Activated naive CD8-positive, alpha-beta T cell treated with anti-CD3 and anti-CD28 coated beads for 36 hours (primary cell): ENCODE data around the gene TBC1D21. TPM values are rescaled to one million over a fixed set of nuclear protein-coding genes. Genes with fewer than 3 reads are reported as not detected.

ENCODE experiments used
- DNase-seq: peaks from one replicate; pipeline ENCODE4 v3.0.0; 2021
- H3K27ac Mint-ChIP-seq: one replicate; pipeline ENCODE4 v1.8.0; 2022; ENCODE audit warnings: mild to moderate bottlenecking, moderate library complexity, mixed read lengths
- H3K27me3 Mint-ChIP-seq: one replicate; pipeline ENCODE4 v1.8.0; 2022; ENCODE audit warnings: mild to moderate bottlenecking, mixed read lengths
- H3K36me3 Mint-ChIP-seq: one replicate; pipeline ENCODE4 v1.8.0; 2021; ENCODE audit warnings: mild to moderate bottlenecking, mixed read lengths
- H3K4me1 Mint-ChIP-seq: one replicate; pipeline ENCODE4 v1.8.0; 2021; ENCODE audit warnings: mixed read lengths
- H3K4me3 Mint-ChIP-seq: one replicate; pipeline ENCODE4 v1.8.0; 2022; ENCODE audit warnings: mild to moderate bottlenecking, moderate library complexity, mixed read lengths
- H3K9me3 Mint-ChIP-seq: one replicate; pipeline ENCODE4 v1.8.0; 2022; ENCODE audit warnings: mixed read lengths
- total RNA-seq, 2 experiments: library from RNA; stranded (reverse); gene quantifications; one replicate each; pipeline ENCODE4 v1.2.3, GENCODE V29; 2021

The TBC1D21 gene
- total RNA-seq, 2 experiments from 2014 or later: not detected

DNA sequence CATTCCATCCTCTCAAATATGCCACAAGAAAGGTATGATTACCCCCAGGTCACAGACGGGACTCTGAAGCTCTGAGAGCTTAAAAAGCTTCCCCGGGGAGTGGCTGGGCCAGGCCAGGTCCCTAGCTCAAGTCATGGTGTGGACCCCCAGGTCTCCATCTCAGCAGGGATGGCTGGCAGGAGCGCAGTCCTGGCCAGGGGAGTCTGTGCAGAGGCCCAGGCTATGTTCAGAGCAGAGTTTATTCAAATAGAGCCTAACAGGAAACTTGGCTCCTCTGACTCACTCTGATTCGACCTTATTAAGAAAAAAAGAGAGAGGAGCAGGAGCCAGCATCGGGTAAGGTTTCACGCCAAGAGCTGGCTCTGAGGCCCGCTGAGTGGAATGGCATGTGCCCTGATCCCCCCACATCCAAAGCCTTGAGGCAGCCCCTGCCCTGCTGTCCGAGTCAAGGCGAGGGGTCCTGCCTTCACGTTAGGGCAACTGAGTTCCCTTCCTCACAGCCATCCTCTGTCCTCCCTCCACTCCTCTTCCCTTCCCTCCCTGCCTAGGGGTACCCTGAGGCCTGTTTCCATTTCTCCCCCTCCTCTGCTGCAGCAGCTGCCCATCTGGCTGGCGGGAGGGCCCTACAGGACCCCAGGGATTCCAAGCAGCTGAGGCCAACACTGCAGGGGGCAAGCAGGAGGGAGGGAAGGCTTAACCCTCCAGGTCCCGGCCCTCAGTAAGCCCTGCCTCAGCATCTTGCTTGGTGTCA lies 51.0 kb downstream of the TBC1D21 start:
- Mint-ChIP-seq H3K4me1 (peaks cover 45% of the 10 kb centered on the region), H3K4me3 (peak overlapping the region; percentile 23)
- DNase-seq: peak; percentile 23

DNA sequence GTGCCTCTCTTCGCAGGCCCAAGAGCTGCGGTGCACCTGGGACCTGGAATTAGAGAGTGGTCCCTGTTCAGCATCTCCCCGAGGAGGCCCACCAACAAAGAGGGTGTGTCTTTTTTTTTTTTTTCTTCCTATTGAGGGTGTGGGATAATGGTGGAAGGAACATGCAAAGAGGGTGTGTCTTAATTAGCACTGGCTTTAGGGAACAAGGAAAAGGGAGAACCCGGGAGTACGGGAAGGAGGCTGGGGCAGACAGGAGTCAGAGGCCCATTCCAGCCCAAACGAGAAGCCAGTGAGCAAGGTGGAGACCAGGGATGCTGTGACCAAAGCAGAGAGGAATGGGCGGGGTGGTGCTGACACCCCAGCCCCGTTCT lies 52.5 kb downstream of the TBC1D21 start:
- Mint-ChIP-seq H3K9me3 (no peaks in the 10 kb centered on the region), H3K4me1 (peaks cover 41% of the 10 kb centered on the region), H3K36me3 (no peaks in the 10 kb centered on the region), H3K27me3 (no peaks in the 10 kb centered on the region), H3K27ac (no peak overlapping the region), H3K4me3 (peak overlapping the region; percentile 19)
- no peak for DNase-seq

More for the DNA sequence above, 51.0 kb downstream of the TBC1D21 start:
- Mint-ChIP-seq H3K27ac (peak overlapping the region; percentile 79), H3K36me3 (peaks cover 3% of the 10 kb centered on the region), H3K9me3 (no peaks in the 10 kb centered on the region), H3K27me3 (no peaks in the 10 kb centered on the region)

DNA sequence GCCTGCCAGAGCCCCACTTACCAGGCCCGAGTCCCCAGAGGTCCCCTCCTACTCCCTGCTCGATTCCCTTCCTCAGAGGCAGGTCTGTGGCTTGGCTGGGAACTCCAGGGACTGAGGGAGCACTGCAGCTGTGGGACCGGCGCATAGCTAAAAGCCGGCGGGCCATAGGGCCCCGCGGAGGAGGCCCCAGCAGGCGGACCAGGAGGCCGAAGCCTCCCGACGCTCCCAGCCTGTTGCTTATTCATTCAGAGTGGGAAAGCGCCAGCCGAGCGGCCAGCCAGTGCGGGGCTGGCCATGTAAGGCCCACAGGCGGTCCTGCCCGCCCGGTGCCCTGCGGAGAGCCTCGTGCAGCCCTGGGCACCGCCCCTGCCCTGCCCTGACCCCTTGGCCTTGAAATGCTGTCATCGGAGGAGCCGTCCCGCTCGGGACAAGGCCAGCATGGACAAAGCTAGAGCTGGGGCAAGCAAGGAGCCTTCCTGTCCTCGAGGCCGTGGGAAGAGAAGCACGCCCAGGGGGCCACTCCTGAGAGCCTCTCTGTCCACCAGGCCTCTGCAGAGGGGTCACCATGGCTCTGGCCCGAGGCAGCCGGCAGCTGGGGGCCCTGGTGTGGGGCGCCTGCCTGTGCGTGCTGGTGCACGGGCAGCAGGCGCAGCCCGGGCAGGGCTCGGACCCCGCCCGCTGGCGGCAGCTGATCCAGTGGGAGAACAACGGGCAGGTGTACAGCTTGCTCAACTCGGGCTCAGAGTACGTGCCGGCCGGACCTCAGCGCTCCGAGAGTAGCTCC lies 53.0 kb downstream of the TBC1D21 start, which contains the start of gene LOXL1:
TSS of gene LOXL1 (plus strand) at position 244 of the 784 bp plus-strand sequence. CDS start at position 566, 322 bp downstream.
- no peak within 1 kb of the TSS for H3K27ac Mint-ChIP-seq
- no peaks in the 10 kb centered on the region for H3K27me3 Mint-ChIP-seq
- no peak for DNase-seq
- H3K9me3 Mint-ChIP-seq: no peaks in the 10 kb centered on the region
- H3K4me1 Mint-ChIP-seq: peaks cover 39% of the 10 kb centered on the region
- peak within 1 kb of the TSS; percentile 48 for H3K4me3 Mint-ChIP-seq
- H3K36me3 Mint-ChIP-seq: no peaks in the 10 kb centered on the region

DNA sequence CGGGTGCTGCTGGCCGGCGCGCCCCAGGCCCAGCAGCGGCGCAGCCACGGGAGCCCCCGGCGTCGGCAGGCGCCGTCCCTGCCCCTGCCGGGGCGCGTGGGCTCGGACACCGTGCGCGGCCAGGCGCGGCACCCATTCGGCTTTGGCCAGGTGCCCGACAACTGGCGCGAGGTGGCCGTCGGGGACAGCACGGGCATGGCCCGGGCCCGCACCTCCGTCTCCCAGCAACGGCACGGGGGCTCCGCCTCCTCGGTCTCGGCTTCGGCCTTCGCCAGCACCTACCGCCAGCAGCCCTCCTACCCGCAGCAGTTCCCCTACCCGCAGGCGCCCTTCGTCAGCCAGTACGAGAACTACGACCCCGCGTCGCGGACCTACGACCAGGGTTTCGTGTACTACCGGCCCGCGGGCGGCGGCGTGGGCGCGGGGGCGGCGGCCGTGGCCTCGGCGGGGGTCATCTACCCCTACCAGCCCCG lies 53.7 kb downstream of the TBC1D21 start:
- H3K4me3 Mint-ChIP-seq: peak overlapping the region; percentile 48
- no peaks in the 10 kb centered on the region for H3K9me3 Mint-ChIP-seq
- peak; percentile 47 for DNase-seq
- H3K36me3 Mint-ChIP-seq: no peaks in the 10 kb centered on the region
- H3K4me1 Mint-ChIP-seq: peaks cover 36% of the 10 kb centered on the region
- no peaks in the 10 kb centered on the region for H3K27me3 Mint-ChIP-seq
- no peak overlapping the region for H3K27ac Mint-ChIP-seq

- Mint-ChIP-seq H3K9me3 (no peaks in the 10 kb centered on the region), H3K4me1 (peaks cover 36% of the 10 kb centered on the region), H3K27me3 (no peaks in the 10 kb centered on the region), H3K36me3 (no peaks in the 10 kb centered on the region), H3K27ac (peak overlapping the region; percentile 0), H3K4me3 (peak overlapping the region; percentile 80)
- DNase-seq: peak; percentile 84
Observed at GRCh38 chr15:73927476-73928240, 54.3 kb downstream of the TBC1D21 start.

- Mint-ChIP-seq H3K27ac (peak overlapping the region; percentile 0), H3K27me3 (no peaks in the 10 kb centered on the region), H3K4me1 (peaks cover 33% of the 10 kb centered on the region), H3K9me3 (no peaks in the 10 kb centered on the region), H3K36me3 (no peaks in the 10 kb centered on the region), H3K4me3 (peak overlapping the region; percentile 80)
- no peak for DNase-seq
Observed at GRCh38 chr15:73928241-73928579, 54.8 kb downstream of the TBC1D21 start.

GRCh38 chr15:73928971-73929627 lies 55.7 kb downstream of the TBC1D21 start:
- Mint-ChIP-seq H3K36me3 (no peaks in the 10 kb centered on the region), H3K27ac (no peak overlapping the region), H3K27me3 (no peaks in the 10 kb centered on the region), H3K4me1 (peaks cover 24% of the 10 kb centered on the region), H3K9me3 (no peaks in the 10 kb centered on the region), H3K4me3 (no peak overlapping the region)
- no peak for DNase-seq

GRCh38 chr15:73930371-73930770 lies 57.0 kb downstream of the TBC1D21 start:
- H3K27me3 Mint-ChIP-seq: no peaks in the 10 kb centered on the region
- H3K4me3 Mint-ChIP-seq: no peak overlapping the region
- no peaks in the 10 kb centered on the region for H3K36me3 Mint-ChIP-seq
- DNase-seq: no peak
- H3K9me3 Mint-ChIP-seq: no peaks in the 10 kb centered on the region
- no peak overlapping the region for H3K27ac Mint-ChIP-seq
- H3K4me1 Mint-ChIP-seq: peaks cover 15% of the 10 kb centered on the region

- no peak for DNase-seq
- H3K9me3 Mint-ChIP-seq: no peaks in the 10 kb centered on the region
- H3K4me3 Mint-ChIP-seq: no peak overlapping the region
- peaks cover 13% of the 10 kb centered on the region for H3K4me1 Mint-ChIP-seq
- H3K27ac Mint-ChIP-seq: no peak overlapping the region
- H3K27me3 Mint-ChIP-seq: no peaks in the 10 kb centered on the region
- no peaks in the 10 kb centered on the region for H3K36me3 Mint-ChIP-seq
Observed at GRCh38 chr15:73930790-73931281, 57.5 kb downstream of the TBC1D21 start.

GRCh38 chr15:73931441-73931840 lies 58.1 kb downstream of the TBC1D21 start:
- Mint-ChIP-seq H3K4me1 (peaks cover 13% of the 10 kb centered on the region), H3K36me3 (no peaks in the 10 kb centered on the region)

DNA sequence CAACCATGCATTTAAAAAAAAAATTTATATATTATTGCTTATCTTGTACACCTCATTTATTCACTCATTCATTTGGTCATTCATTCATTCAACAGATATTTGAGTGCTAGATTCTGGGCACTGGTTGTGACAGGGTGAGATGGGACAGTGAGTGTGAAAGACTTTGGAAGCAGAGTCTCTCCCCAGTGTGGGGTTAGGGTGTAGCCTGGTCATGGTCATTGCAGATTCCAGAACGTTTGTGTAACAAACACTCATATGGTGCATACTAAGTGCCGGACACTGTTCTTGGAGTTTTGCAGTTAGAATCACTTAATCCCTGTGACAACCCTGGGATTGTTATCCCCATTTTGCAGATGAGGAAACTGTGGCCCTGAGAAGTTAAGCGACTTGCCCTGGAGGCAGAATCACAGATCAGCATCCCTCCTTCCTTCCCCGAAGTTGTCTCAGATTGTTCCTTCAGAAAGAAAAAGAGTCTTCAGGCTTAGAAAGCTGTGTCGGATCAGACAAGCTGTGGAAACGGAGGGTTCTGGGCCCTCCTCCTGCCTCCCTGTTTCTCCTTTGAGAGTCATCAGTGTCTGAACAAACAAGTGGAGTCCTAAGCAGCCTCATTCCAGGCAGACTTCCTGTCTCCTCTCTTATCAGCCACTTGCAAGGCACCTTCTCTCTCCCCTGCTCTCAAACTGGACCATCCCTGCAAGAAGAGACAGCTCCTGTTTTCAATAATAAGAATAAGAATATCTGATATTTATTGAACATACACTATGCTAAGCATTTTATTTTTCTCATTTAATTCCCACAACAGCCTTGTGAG lies 59.2 kb downstream of the TBC1D21 start:
- Mint-ChIP-seq H3K4me3 (no peak overlapping the region), H3K27ac (no peak overlapping the region), H3K9me3 (no peaks in the 10 kb centered on the region), H3K36me3 (no peaks in the 10 kb centered on the region), H3K27me3 (no peaks in the 10 kb centered on the region), H3K4me1 (peaks cover 13% of the 10 kb centered on the region)
- DNase-seq: no peak

More at GRCh38 chr15:73931441-73931840, 58.1 kb downstream of the TBC1D21 start:
- Mint-ChIP-seq H3K27me3 (no peaks in the 10 kb centered on the region), H3K9me3 (no peaks in the 10 kb centered on the region), H3K27ac (no peak overlapping the region), H3K4me3 (no peak overlapping the region)
- no peak for DNase-seq

DNA sequence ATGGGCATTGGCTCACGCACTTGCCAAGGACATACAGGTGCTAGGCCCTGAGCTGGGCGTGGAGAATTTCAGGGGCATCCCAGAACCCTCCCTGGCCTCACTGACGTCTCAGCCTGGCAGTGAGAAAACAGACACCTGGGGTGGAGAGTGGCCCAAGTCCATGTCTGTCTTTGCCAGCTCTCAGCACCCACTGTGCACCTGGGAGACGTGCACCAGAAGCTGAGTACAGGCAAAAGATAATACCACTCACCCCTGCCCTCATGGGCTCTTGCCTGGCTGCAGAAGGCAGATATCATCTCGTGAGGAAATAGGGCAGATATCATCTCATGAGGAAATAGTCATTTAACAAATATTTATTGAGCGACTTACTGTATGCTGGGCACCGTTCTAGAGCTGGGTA lies 60.9 kb downstream of the TBC1D21 start:
- Mint-ChIP-seq H3K36me3 (no peaks in the 10 kb centered on the region), H3K27ac (no peak overlapping the region), H3K27me3 (no peaks in the 10 kb centered on the region), H3K4me1 (peaks cover 2% of the 10 kb centered on the region), H3K4me3 (no peak overlapping the region), H3K9me3 (no peaks in the 10 kb centered on the region)
- DNase-seq: no peak

- H3K27me3 Mint-ChIP-seq: no peaks in the 10 kb centered on the region
- no peaks in the 10 kb centered on the region for H3K36me3 Mint-ChIP-seq
Observed at GRCh38 chr15:73935547-73935946, 62.2 kb downstream of the TBC1D21 start.

GRCh38 chr15:73936181-73936580 lies 62.8 kb downstream of the TBC1D21 start:
- Mint-ChIP-seq H3K9me3 (no peaks in the 10 kb centered on the region), H3K4me1 (no peaks in the 10 kb centered on the region), H3K4me3 (no peak overlapping the region), H3K27ac (no peak overlapping the region), H3K36me3 (no peaks in the 10 kb centered on the region), H3K27me3 (no peaks in the 10 kb centered on the region)
- no peak for DNase-seq

More at GRCh38 chr15:73935547-73935946, 62.2 kb downstream of the TBC1D21 start:
- Mint-ChIP-seq H3K9me3 (no peaks in the 10 kb centered on the region), H3K4me3 (no peak overlapping the region), H3K4me1 (no peaks in the 10 kb centered on the region), H3K27ac (no peak overlapping the region)
- no peak for DNase-seq
